ENCODE data around the gene UNC93B1.

The UNC93B1 gene

GRCh38 chr11:68022531-68022930 is 18.6 kb upstream of the UNC93B1 start:
- no peak for DNase-seq

GRCh38 chr11:68021167-68021787 is 17.4 kb upstream of the UNC93B1 start:
- DNase-seq, result no peak

GRCh38 chr11:68020575-68020974 is 16.7 kb upstream of the UNC93B1 start:
- DNase-seq, result peak; percentile 44

- no peak for DNase-seq
These were observed 15.6 kb upstream of the UNC93B1 start for GRCh38 chr11:68019486-68019885.

GRCh38 chr11:68018730-68019190 is 14.9 kb upstream of the UNC93B1 start:
- no peak for DNase-seq

- no peak for DNase-seq
These were observed 14.3 kb upstream of the UNC93B1 start for GRCh38 chr11:68017980-68018729.

- peak; percentile 73 for DNase-seq
These were observed 13.3 kb upstream of the UNC93B1 start for GRCh38 chr11:68016904-68017817.

- DNase-seq, result no peak
These were observed 12.4 kb upstream of the UNC93B1 start for GRCh38 chr11:68016161-68016903.

GRCh38 chr11:68015467-68015866 is 11.6 kb upstream of the UNC93B1 start:
- DNase-seq, result no peak

GRCh38 chr11:68014947-68015447 is 11.1 kb upstream of the UNC93B1 start:
- DNase-seq, result no peak

- DNase-seq, result peak; percentile 82
These were observed 10.5 kb upstream of the UNC93B1 start for GRCh38 chr11:68014157-68014946.

- DNase-seq, result no peak
These were observed 9.8 kb upstream of the UNC93B1 start for GRCh38 chr11:68013611-68014156.

- no peak for DNase-seq
These were observed 9.1 kb upstream of the UNC93B1 start for GRCh38 chr11:68012843-68013610.

- DNase-seq, result peak; percentile 48
These were observed 8.3 kb upstream of the UNC93B1 start for GRCh38 chr11:68012044-68012842.

- DNase-seq, result peak; percentile 51
These were observed 7.4 kb upstream of the UNC93B1 start for GRCh38 chr11:68011051-68011943.

- peak; percentile 98 for DNase-seq
These were observed 6.5 kb upstream of the UNC93B1 start, which contains the start of gene ALDH3B1 for GRCh38 chr11:68010090-68011041. Gene ALDH3B1, plus strand, starts transcription at chr11:68010327. Its CDS starts 4,971 bp downstream, at chr11:68015298.
